GM08714 (cell line): ENCODE results near the gene VWCE.

Experiments
- H3K4me3 ChIP-seq: fragments of 200-500 bp; sonication (Bioruptor generic); 2 replicates; pipeline ENCODE4 v1.5.1; 2014; ENCODE audit warnings: mild to moderate bottlenecking, low read length, inconsistent platforms
- ZNF274 ChIP-seq: IDR thresholded peaks from 2 replicates; pipeline ENCODE4 v1.6.1; 2012; ENCODE audit warnings: mild to moderate bottlenecking, low read depth, low read length

VWCE gene

DNA sequence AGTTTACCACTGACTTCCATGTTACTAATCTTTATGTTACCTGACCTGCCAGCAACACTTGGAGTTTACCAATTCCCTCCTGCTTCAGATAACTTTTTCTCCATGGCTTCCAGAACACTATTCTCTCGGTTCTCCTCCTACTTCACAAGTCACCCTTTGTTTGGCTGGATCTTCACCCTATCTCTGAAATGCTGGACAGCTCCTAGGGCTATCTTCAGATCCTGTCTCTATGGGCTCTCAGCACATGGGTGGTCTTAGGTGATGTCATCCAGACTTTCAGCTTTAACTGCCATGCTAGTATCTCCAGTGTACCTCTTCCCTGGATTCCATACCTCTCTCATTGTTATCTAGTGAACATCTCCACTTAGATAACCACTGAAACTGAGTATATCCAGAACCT lies 12.2 kb upstream of the VWCE start:
- TF ChIP-seq ZNF274 = no peak
- no peak overlapping the region for H3K4me3 ChIP-seq

DNA sequence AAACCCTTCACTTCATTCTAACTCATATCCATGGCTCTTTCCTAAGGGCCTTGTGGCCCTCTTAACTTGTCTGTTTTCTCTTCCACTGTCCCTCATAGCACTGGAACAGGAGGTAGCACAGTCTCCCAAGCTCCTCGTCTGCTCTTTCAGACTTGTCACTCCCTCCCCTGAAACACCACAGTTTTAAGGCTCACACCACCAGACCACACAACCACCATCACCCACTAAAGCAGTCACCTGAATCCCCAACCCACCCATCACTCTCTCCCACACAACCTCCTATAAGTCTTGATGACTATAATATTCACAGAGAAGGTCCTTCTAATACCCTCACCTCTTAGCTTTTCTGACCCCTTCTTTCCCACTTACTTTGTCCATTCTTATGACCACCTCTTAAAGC lies 11.1 kb upstream of the VWCE start:
- no peak overlapping the region for H3K4me3 ChIP-seq
- TF ChIP-seq ZNF274 = no peak

DNA sequence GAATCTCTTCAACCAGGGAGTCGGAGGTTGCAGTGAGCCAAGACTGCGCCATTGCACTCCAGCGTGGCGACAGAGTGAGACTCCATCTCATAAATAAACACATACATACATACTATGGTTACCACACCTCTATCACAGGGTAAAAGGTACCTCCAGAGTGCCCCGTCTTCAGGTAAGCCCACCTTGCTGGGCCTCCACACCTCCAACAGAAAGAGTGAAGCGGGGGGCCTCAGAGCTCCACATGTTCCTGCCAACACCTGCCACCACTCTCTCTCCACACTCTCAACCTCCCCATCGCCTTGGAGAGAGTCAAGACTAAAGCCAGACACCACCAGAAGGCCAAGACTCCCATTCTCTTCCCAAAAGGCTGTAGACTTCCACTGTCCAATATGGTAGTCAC lies 10.3 kb upstream of the VWCE start:
- H3K4me3 ChIP-seq = no peak overlapping the region
- TF ChIP-seq ZNF274 = no peak

DNA sequence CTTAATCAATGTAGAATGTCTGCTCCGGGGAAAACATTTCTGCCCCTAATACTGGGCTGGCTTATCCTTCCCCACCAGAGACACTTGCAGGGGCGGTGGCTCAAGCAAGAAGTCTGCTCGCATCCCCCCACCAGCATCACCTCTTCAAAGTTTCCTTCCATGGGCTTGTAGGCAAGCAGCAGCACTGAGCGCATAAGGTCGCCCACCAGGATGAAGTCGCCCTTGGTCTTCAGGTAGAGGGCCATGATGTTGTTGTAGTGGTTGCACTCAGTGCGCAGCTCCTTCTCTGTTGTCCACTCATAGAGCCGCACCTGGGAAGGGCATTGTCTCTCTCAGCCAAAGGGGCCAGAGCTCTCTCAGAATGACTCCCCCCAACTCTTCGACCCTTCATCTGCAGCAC lies 8.6 kb upstream of the VWCE start:
- no peak overlapping the region for H3K4me3 ChIP-seq
- no peak for TF ChIP-seq ZNF274

DNA sequence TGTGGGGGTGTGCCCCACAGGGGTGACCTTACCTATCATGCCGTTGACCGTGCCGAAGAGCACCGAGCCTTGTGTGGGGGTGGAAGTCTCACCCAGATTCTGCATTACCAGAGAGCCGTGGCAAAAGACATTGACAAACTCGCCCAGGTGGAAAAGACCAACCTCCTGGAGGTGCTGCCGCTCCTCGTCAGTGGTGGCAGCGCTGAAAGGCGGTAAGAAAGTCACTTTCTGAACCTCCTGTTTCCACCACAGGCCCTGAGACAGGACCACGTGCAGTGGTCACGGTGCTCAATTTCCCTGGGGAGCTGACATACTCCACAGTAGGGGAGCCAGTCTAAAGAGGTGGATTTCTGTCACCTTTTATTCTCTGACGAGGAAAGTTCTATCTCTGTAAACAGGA lies 7.4 kb upstream of the VWCE start:
- no peak for TF ChIP-seq ZNF274
- H3K4me3 ChIP-seq = no peak overlapping the region

DNA sequence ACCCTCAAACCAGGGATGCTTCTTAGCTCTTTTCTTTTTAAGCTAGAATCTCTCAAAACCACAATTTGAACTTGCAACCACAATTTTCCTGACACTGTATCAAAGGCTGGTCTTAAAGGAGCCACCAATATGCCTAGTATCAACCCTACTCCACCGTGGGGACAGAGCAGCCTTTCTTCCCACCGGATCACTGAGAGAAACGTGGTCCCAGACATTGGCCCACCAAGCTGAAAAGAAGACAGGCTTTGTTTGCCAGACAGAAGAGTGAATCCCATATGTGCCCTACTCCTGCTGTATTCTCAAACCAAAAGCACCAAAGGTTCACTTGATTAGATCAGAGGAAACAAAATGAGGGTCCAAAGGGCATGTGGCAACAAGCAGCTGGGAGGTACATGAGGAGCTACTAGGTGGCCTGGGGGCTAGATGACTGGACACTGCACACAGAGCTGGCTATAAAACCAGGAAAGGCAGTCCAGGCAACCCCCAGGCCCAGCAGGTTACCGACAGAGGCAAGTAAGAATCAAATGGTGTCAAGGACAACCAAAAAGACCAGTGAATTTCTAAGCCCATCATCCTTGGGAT lies 3.6 kb upstream of the VWCE start:
- TF ChIP-seq ZNF274 = no peak
- H3K4me3 ChIP-seq = no peak overlapping the region

DNA sequence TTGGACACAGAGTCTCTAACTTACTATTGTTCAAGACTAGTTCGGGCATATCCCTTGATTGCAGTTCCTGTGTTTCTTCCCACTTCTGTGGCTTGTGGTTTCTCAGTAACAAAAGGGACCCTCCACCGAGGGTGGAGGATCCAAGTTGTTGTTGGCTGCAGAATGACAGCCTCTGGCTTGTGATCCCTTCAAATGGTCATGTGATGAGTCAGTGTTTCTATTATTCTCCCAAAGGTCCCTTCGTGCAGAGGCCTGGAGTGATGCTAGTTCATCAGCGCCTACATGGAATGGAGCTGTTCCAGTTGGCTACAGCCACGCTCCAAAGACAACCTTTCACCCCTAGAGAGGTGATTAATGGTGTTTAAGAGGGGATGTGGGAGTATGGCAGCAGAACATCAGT lies 2.6 kb upstream of the VWCE start:
- no peak for TF ChIP-seq ZNF274
- H3K4me3 ChIP-seq = no peak overlapping the region

DNA sequence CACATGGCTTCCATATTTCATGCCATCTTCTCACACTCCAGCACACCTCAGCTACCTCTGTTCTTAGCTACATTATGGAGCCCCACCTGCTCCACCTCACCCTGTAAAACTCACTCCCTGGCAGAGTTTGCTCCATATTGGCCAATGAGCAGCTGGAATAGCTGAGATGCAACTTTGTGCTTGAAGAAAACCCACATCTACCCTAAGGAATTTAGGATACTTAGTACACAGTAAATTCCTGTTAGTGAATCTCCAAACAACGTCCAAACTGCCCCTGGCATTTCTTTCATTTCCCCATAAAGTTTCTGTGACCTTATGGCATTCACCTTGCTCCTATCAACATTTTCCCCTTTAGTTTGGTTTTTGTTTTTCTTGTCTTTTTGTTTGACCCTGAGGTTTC lies 2.2 kb upstream of the VWCE start:
- TF ChIP-seq ZNF274 = no peak
- no peak overlapping the region for H3K4me3 ChIP-seq

DNA sequence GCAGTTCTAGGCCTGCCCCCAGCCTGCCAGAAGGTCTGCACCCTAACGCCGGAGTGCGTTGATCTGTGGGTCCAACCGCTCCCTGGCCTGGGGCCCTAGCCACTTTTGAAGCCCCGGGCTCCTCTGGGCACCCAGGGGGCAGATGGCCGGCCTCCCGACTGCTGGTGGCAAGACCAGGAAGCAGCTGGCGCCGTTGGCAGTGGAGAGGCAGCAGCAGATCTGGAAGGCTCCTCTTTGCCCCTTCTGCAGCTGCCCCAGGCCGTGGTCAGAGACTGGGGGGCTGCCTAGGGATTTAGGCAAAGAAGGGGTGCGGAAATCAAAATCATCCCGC lies 445 bp upstream of the VWCE start:
- H3K4me3 ChIP-seq = peak overlapping the region; percentile 77; the same call in 1 of the 2 replicates
- TF ChIP-seq ZNF274 = no peak

DNA sequence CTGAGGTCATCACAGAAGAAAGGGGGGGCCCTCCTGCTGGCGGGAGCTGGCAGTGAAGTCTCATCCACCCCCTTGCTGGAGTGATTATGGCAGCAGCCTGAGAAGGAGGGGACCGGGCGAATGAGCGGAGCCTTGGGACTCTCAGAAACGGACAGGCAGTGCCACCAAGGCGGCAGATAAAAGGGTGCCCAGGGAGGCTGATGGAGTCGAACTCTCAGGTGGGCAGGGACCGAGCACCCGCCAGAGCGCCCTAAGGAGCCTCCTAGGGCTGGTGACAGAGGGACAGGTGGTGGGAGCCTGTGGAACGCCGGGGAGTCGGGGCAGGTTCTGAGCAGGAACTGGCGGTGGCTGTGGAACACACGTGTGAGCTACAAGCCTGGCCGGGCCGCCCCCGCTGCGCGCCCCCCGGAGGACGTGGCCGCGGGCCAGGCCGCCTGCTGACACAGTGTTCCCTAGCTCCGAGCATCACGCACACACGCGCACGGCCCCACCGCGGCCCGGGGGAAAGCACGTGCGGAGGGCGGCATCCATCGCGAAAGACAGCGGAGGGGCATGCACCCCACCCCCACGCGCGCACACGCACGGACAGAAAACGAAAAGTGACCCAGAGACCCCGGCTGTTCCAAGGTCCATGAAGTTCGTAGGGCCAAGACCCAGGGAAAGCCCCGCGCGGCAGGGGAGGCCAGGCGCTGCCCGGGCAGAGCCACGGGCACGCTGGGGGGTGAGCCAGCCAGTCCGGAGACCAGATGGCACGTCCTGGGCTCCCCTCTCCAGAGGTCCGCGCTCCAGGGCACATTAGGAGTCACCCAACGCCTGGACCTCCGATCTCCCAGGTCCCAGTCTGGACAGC lies 1.0 kb downstream of the VWCE start:
- peak overlapping the region; percentile 77; the same call in 1 of the 2 replicates for H3K4me3 ChIP-seq

DNA sequence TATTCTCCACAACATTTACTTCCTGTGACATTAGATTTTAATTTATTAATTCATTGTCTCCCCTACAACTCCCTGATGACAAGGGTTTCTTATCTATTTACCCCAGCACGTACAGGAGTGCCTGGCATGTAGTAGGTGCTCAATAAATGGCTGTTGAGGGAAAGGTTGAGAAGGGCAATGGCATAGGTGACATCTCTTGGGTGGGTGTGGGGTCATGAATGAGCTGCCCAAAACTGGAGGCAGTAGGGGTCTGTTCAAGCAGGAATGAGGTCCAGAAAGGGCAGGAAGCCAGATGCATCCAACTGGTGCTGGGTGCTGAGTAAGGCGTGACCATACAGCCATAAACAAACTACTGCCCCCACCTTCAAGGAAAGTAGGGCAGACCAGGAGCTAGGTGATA lies 2.8 kb downstream of the VWCE start:
- no peak overlapping the region for H3K4me3 ChIP-seq
- TF ChIP-seq ZNF274 = no peak

More for the DNA sequence above, 1.0 kb downstream of the VWCE start:
- TF ChIP-seq ZNF274 = no peak

DNA sequence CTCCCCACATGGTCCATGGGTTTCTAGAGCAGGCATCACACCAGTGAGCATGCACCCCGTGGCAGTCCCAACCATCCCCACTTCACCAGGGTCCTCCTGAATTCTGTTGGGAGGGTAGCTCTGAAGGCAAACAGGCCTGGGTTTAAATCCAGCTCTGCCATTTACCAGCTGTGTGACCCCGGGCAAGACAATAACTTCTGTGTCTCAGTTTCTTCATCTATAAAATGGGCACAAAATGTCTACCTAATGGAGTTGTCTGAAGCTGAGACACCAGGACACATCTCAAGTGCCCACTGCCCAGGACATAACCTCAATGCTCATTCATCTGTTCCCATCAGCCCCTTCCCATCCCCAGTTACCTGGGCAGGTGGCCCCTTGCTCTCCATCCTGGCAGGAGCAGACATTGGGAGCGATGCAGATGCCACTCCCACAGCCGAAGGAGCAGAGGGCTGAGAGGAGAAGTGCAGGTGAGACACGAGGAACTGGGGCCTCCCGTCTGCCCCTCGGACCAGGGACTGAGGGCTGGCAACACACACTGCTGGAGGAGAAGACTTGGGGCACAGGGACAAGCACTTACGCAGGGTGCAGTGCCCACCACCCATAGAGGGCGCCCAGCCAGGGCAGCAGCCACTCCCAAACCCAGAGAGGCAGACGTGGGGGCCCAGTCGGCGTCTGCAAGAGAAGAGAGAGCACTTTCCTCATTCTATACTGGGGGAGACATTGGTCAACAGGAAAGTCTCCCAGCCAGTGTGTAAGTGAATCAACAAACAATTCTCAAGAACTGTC lies 4.0 kb downstream of the VWCE start:
- TF ChIP-seq ZNF274 = no peak
- H3K4me3 ChIP-seq = no peak overlapping the region

DNA sequence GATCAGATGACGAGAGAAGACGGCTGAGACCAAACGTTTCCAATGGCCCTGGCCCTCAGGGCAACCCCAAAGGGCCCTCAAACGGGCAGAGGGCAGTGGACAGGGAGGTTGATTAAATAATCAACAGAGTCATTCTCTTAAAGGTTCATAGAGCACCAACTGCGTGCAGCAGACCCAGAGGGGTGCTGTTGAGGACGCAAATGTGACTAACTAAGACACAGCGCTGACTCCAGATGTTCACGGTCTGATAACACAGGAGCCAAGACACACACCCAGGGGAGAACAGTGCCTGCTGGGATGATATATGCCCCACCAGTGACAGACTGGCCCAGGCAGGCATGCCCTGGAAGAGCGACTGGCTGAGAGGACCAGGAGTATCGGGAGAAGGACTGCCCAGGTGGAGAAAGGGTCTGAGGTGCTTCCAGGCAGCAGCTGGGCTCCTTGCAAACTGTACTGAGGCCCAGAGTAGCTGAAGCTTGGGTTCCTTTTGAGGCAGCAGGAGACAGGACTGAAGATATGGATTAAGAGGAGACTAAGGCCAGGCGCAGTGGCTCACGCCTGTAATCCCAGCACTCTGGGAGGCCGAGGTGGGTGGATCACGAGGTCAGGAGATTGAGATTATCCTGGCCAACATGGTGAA lies 7.7 kb downstream of the VWCE start:
- no peak for TF ChIP-seq ZNF274
- no peak overlapping the region for H3K4me3 ChIP-seq

DNA sequence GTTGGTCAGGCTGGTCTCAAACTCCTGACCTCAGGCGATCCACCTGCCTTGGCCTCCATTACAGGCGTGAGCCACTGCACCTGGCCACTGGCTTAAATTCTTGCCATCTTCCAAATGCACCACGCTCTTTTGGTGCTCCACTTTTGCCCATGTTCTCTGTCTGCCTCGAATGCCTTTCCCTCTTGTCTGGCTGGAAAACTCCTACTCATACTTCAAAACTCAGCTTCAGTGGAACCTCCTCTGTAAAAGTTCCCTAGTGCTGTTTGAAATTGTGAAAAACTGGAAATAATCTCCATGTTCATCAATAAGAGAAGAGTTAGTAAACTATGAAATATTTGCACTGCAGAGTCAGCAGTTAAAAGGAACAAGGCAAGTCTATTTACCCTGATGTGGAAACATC lies 11.5 kb downstream of the VWCE start:
- no peak overlapping the region for H3K4me3 ChIP-seq
- no peak for TF ChIP-seq ZNF274
